GM18505 (cell line): ENCODE data around the gene ENPP1.

Experiments used
- ATAC-seq: cut with Tn5 transposase; IDR thresholded peaks from one replicate; pipeline ENCODE4 v1.9.1; 2021; ENCODE audit not compliant: unreplicated experiment
- POLR2A ChIP-seq: IDR thresholded peaks from 4 replicates; pipeline ENCODE4 v1.6.1; 2011; ENCODE audit warnings: borderline replicate concordance; ENCODE audit not compliant: insufficient read depth, insufficient read length; ENCODE audit errors: extremely low read depth

ENPP1 gene

GRCh38 chr6:131803007-131803769, 4.6 kb upstream of the ENPP1 start:
- no peak for ATAC-seq
- TF ChIP-seq POLR2A = no peak

GRCh38 chr6:131804131-131804530, 3.7 kb upstream of the ENPP1 start:
- TF ChIP-seq POLR2A = no peak
- no peak for ATAC-seq

GRCh38 chr6:131807321-131807643, 538 bp upstream of the ENPP1 start:
- TF ChIP-seq POLR2A = no peak
- ATAC-seq = no peak

- no peak for ATAC-seq
- TF ChIP-seq POLR2A = no peak
Observed at GRCh38 chr6:131808460-131809269, 845 bp downstream of the ENPP1 start.

GRCh38 chr6:131811500-131811899, 3.7 kb downstream of the ENPP1 start:
- no peak for TF ChIP-seq POLR2A
- ATAC-seq = no peak

GRCh38 chr6:131813991-131814390, 6.2 kb downstream of the ENPP1 start:
- ATAC-seq = no peak
- TF ChIP-seq POLR2A = no peak

GRCh38 chr6:131816869-131817268, 9.0 kb downstream of the ENPP1 start:
- no peak for TF ChIP-seq POLR2A
- ATAC-seq = no peak

- ATAC-seq = no peak
- no peak for TF ChIP-seq POLR2A
Observed at GRCh38 chr6:131819572-131820124, 11.8 kb downstream of the ENPP1 start.

- TF ChIP-seq POLR2A = no peak
- ATAC-seq = no peak
Observed at GRCh38 chr6:131821010-131821807, 13.4 kb downstream of the ENPP1 start.

GRCh38 chr6:131822119-131822518, 14.3 kb downstream of the ENPP1 start:
- no peak for TF ChIP-seq POLR2A
- no peak for ATAC-seq

GRCh38 chr6:131823276-131823902, 15.6 kb downstream of the ENPP1 start:
- no peak for TF ChIP-seq POLR2A
- ATAC-seq = no peak

- no peak for TF ChIP-seq POLR2A
- ATAC-seq = no peak
Observed at GRCh38 chr6:131825946-131826345, 18.1 kb downstream of the ENPP1 start.

GRCh38 chr6:131828080-131828479, 20.3 kb downstream of the ENPP1 start:
- TF ChIP-seq POLR2A = no peak
- no peak for ATAC-seq
